ENCODE results near the gene DDHD1.
"Not testable (repeated sequence)": the region's sequence is repeated elsewhere in the genome, so short reads cannot be mapped to it uniquely, and the experiment has no call there.

Gene DDHD1

DNA sequence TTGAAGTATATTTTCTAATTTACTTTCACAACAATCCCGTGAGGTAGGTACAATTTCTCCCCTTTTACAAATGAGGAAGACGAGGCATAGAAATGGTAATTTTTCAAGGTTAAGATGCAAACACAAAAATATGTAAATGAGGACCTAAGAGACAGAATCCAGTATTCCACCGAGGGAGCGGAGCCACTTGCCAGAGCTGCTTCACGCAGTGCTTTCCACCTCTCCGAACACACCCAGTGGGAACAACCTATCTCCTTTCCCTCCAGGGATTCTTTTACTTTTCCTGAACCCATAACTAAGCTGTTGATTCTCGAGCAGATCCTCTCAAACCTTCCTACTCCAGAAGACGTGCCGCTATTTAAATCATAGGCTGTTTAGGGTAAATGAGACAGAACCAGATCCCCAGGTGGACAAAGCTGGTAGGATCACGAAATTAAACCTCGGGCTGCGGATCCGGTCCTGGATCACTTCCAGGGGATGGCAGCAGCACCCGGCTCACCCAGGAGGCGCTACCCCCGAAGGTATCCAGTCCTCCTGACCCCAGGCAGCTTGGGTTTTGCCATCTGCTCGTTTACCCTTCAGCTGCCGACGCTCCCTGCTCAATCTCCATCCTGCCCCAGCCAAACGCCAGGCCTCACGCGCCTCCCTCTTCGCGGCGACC, 1.5 kb downstream of the DDHD1 start:
- DNase-seq = peak in 1 of 2 experiments; percentile 64

DNA sequence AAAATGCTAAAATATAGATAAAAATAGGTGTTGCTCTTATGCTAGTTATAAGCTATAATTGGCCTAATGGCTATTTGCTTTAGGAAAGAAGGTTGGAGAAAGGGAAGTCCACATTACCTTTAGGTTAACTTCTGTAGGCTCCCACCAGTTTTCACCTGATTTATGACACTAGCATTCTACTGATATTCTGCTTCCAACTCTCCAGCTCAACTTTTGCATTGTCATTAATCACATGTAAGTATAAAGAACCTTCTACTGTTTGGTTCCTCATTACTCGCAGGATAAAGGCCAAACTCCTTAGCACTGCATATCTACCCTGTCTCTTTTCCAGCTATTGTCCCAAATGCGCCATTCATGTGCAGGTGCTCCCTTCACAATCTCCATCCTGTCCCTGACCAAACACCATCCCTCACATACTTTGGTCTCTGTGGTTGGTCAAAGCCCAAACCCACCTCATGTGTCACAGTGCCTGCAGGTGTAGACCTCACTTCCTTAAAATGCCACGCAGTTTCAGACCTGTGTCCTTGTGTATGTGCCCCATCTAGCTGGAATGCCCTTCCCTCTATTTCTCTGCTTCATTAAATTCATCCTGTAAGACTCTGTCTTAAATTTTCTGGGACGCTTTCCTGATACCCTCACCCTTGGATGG, 3.3 kb downstream of the DDHD1 start:
- DNase-seq = no peak

DNA sequence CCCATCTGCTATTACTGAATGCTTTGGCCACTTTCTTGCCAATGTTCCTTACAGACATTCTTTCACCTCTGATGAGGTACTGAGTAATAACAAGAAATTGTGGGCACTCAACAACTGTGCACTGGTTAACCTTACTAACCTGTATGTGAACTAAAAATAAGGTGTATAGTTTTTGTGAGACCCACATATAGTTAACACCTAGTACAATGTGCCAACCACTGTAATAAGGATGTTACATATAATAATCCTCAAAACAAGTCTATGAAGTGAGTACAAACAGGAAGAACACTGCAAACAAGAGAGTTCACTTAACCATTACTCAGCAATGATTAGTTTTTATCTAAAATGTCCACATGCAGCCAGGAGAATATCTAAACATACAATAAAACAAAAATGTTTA, 4.5 kb downstream of the DDHD1 start:
- no peak for DNase-seq

DNA sequence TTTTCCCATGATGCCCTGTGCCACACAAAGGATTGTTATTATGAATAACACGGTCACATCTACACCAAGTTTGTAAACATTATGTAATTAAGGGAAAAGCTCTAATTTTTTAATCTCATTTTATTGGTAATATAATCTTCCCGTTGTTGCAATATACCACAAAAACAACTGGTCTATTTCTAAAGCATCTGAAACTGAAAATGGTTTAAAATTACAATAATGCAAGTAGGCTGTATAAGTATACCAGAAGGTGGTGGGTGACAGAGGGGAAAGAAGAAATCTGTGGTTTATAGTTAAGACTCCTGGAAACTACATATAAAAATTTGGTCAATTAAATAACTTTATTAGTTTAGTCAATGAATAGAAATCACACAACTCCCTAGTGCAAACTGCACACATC, 5.2 kb downstream of the DDHD1 start:
- no peak for DNase-seq

DNA sequence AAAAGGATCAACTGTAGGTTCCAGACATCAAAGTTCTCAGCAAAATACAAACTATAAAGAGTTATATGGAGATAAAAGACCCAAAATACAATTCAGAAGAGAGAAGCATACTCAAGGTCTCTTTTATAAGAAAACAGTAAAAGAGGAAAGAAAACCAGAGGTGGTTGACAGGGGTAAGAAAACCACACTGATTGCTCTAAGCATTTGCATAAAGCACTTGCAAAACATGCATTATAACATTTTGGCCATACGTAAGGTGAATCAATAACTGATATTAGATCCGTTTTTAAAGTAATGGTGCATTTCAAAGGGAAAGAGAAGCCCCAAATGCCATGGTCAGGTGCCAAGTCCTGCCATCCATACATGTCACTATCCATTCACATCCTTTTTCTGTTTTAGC, 5.9 kb downstream of the DDHD1 start:
- DNase-seq = no peak

DNA sequence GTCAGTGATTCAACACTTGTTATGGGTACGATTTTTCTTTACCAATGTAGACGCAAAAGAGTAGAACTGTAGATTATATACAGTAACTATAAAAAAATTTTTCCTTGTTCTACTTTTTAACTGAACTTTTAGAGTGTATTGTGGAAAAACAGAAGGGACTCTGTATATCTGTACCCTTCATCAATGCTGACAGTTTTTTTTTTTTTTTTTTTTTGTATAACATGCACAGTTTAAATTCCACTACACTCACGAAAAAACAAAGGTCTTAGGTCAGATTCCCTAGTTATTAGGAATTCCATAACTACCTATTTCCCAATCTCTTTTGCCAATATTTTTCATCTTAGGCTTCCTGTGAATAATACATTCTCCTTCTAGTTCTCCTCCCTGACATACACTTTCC, 6.4 kb downstream of the DDHD1 start:
- no peak for DNase-seq

DNA sequence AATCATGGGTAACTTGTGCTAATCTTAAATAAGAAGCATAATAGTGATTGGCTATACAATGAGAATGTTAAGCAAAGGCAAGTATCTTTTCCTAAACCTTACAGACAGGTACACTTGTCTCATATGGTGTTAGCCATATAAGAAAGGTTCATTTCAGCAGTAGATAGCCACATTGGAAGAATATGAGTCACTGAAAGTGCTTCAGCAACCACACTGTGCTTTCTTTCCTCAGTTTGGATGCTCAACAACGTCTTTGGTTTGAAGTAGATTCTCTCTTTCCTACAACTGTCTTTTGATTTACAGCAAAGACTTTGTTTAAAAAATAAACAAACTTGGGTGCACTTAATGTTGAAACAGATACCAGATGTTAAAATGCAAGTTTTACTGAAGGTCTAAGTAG, 8.9 kb downstream of the DDHD1 start:
- DNase-seq = no peak

DNA sequence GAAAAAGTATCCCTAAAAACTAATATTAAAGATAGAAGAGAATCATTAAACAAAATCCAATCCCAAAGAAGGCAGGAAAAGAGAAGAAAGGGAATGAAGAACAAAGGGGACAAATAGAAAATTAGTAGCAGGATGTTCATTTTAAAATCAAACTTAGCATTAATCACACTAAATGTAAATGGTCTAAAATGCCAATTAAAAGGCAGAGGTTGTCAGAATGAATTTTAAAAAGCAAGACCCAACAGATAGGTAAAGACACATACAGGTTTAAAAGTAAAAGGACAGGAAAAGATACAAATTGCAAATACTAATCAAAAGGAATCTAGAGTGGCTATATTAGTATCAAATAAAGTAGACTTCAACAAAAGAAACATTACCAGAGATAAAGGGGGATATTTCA, 12.5 kb downstream of the DDHD1 start:
- no peak for DNase-seq

DNA sequence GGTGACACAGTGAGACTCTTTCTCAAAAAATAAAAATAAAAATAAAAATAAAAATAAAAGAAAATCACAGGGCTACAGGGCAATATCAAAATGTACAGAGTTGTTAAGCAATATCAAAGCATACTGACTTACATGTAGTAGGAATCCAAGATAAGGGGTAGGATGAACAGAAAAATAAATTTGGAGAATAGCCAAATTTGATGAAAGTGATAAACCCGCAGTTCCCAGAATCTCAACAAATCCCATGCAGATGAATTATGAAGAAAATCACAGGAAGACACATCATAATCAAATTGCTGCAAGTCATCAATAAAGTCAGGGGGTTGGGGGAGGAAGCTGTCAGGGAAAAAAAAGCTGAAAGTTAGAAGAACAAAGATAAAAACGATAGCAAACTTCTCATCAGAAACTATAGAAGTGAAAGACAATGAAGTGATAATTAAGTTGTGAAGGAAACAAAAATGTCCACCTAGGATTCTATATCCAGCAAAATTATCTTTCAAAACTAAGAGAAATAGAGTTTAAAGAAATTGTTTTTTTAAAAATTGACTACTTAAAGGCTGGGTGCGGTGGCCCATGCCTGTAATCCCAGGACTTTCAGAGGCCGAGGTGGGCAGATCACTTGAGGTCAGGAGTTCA, 15.4 kb downstream of the DDHD1 start:
- DNase-seq = no peak

DNA sequence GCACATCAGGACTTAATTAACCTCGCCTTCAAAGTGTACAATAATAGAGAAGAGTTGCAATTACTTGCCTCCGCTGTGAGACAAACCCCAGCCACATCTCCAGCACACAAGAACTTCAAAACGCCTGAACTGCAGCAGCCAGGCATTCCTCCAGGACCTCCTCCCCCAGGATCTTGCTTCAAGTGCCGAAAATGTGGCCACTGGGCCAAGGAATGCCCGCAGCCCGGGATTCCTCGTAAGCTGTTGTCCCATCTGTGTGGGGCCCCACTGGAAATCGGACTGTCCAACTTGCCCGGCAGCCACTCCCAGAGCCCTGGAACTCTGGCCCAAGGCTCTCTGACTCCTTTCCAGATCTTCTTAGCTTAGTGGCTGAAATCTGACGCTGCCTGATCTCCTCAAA, 22.6 kb downstream of the DDHD1 start:
- DNase-seq = not testable (repeated sequence)

DNA sequence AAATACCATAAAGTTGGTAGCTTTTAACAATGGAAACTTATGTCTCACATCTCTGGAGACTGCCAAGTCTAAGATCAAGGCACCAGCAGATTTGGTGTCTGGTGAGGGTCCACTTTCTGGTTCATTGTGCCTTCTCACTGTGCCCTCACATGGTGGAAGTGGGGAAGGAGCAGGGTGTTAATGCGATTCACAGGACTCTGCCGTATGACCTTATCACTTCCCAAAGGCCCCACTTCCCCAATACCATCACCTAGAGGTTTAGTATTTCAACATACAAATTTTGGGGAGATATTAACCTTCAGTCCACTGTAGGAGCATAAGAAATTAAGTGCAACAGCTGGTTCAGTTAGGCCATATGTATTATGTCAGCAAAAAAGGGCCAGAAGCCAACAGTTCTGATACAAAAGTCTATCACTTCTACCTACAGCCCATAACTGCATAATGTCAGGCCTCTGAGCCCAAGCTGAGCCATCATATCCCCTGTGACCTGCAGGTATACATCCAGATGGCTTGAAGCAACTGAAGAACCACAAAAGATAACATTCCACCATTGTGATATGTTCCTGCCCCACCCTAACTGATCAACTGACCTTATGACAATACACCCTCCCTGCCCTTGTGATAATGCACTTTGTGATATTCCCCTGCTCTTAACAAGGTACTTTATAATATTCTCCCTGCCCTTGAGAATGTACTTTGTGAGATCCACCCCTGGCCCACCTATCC, 24.7 kb downstream of the DDHD1 start:
- DNase-seq = no peak

DNA sequence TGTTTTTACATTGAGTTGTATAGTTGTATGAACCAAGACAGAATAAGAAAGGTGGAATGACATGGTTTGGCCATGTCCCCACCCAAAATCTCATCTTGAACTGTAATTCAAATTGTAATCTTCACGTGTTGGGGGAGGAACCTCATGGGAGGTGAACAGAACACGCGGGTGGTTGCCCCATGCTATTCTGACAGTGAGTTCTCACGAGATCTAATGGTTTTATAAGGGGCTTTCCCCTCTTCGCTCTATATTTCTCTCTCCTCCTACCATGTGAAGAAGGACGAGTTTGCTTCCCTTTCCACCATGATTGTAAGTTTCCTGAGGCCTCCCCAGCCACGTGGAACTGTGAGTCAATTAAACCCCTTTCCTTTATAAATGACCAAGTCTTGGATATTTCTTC, 25.3 kb downstream of the DDHD1 start:
- no peak for DNase-seq

DNA sequence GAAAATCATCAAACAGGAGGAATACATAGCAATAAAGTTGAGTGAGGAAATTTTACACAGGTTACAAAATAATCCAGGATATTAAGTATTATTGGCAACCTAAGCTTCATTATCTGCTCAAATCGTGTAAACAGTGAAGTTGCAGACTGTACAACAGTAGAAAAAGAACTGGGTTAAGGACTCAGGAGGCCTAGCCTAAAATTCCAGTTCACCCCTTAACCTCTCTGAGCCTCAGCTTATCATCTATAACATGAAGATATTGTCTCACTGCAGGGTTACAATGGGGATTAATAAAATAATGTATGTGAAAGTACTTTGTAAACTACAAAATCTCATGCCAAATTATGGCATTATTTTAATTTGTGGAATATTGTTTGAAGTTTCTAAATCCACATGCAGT, 26.0 kb downstream of the DDHD1 start:
- no peak for DNase-seq

DNA sequence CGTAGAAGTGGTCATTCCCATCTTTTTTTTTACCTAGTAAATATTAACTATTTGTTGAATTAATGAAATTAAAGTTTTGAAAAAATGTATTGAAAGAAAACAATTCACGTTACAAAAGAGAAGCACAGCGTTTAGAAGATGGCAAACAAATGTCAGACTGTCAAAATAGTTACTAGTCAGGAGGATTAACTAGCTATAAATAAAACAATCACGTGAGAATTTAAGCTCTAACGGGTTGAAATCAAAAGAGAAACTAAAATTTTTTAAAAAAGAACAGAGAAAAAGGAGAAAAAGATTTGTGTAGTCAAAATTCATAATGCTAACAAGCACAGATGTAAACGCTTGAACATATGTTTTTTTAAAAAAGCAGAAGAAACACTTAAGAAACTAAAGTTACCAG, 26.4 kb downstream of the DDHD1 start:
- DNase-seq = no peak

DNA sequence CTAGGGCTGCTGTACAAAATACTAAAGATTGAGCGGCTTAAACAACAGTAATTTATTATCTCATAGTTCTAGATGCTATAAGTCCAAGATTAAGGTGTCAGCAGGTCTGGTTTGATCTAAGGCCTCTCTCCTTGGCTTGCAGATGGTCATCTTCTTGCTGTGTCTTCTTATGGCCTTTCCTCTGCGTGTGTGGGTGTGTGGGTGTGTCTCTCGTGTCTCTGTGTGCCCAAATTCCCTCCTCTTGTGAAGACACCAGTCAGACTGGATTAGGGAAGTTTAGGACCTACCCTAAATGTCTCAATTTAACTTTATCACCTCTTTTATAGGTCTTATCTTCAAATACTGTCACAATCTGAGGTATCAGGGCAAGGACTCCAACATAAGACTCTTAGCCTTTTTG, 28.3 kb downstream of the DDHD1 start:
- DNase-seq = no peak

DNA sequence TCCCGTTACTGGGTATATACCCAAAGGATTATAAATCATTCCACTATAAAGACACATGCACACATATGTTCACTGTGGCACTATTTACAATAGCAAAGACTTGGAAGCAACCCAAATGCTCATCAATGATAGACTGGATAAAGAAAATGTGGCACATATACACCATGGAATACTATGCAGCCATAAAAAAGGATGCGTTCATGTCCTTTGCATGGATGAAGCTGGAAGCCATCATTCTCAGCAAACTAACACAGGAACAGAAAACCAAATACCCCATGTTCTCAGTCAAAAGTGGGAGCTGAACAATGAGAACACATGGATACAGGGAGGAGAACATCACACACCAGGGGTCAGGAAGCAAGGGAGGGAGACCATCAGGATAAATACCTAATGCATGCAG, 31.7 kb downstream of the DDHD1 start:
- not testable (repeated sequence) for DNase-seq

DNA sequence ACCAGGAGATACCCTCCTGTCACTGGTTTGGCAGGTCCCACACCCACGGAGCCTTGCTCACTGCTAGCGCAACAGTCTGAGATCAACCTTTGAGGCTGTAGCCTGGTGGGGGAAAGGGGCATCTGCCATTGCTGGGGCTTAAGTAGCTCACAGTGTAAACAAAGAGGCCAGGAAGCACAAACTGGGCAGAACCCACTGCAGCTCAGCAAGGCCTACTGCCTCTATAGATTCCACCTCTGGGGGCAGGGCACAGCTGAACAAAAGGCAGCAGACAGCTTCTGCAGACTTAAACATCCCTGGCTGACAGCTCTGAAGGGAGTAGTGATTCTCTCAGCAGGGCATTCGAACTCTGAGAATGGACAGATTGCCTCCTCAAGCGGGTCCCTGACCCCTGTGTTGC, 35.6 kb downstream of the DDHD1 start:
- not testable (repeated sequence) for DNase-seq

DNA sequence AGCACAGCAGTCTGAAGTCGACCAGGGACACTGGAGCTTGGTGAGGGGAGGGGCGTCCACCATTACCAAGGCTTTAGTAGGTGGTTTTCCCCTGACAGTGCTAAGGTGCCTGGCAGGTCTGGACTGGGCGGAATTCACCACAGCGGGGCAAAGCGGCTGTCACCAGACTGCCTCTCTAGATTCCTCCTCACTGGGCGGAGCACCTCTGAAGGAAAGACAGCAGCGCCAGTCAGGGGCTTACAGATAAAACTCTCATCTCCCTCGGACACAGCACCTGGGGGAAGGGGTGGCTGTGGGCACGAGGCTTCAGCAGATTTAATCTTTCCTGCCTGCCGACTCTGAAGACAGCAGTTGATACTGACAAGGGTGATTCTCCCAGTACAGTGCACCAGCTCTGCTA, 39.1 kb downstream of the DDHD1 start:
- no peak for DNase-seq

DNA sequence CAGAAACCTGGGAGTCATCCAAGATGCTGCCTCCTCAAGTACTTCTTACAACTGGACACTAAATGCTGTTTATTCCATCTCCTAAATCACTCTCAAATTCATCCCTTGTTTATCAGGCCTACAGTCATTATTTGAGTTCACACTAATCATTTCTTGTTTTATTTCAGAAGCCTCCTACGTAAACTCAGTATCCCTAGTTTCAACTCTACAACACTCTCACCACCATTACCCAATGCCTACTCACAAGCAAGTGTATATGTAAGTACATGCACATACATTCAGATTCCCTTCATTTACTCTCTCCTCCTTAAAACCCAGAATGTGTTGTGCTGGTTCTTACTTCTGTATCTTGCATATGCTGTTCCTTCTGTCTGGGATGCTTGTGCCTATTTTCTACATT, 43.0 kb downstream of the DDHD1 start:
- DNase-seq = no peak

DNA sequence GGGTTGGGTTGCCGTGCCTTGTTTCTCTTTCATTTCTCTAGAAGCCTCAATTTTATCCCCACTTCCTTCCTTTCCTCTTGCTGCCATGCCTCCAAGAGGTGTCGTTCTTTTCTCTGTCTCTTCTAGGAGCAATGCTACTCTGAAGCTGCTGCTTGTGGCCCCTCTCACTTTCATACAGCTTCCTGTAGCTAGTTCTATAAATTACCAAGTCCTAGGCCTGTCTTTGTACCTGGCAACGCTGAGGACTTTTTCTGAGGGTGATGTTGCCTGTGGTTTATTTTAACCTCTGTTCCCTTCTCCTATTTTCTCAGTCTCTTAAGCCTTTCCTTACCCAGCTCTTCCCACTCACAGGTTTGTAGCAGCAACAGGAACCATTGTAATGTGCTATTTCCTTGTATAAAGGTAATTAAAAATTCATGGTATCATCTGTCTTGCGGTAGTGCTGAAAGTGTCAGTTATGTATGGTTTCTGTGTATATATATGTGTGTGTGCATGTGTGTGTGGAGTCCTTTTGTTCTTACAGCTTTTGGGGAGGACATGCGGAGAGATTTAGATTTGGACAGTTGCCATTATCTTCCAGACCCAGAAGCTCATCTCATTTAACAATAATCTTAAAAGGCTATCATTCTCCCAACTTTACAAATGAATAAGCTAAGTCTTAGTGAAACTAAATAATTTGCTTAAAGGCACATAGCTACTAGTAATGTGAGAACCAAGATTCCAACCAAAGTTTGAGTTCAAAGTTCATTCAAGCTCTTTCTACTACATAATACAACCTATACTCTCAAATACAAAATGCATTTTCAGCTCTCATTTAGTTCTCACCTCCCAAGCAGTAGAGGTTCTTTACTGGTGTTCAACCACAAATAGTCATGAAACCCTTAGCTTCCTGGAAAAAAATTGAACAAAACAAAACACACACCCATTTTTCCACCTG, 43.8 kb downstream of the DDHD1 start:
- peak; percentile 61 to 68 for DNase-seq

DNA sequence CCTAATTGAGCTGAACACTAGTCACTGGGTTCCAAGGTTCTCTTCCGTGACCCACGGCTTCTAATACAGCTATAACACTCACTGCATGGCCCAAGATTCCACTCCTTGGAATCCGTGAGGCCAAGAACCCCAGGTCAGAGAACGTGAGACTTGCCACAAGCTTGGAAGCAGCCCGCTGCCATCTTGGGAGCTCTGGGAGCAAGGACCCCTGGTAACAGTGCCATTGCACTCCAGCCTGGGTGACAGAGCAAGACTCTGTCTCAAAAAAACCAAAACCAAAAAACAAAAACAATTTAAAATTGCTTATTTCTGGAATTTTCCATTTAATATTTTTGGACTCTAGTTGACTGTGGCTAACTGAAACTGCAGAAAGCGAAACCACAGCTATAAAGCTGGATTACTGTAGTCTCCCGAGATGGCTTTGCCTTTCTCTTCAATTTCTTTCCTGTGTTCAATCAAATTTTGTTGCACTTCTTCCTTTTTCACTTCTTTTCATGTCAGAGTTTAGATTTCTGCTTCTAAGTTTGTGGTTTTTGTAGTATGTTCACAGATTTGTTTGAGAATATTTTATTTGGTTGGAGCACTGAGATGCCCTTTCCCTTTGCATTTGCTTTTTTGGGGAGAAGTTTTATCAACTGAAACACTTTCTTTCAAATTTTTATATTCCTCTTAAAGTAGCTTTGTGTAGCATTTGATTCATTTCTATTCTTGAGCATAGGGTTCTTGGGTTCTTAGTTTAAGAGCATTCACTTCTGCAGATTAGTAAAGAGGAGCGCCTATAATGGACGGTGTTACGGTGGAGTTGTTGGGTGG, 44.6 kb downstream of the DDHD1 start:
- no peak for DNase-seq

DNA sequence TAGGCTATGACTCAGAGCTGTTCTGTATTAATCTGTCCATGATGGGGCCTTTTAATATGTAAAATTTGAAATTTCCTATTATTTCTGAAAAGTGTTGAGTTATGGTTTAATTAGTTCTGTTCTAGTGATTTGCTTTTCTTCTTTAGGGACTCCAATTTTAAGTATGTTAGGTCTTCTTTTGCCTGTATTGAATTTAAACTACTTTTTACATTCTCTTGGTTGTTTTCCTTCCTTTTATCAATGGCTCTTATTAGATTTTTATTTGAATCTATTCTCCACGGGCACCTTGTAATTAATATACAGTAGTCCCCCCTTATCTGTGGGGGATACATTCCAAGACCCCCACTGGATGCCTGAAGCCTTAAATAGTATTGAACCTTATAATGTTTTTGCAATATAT, 46.4 kb downstream of the DDHD1 start:
- DNase-seq = no peak
